T-cell (primary cell): ENCODE results near the gene PEX6. TPM values are rescaled to one million over a fixed set of nuclear protein-coding genes. Genes with fewer than 3 reads are reported as not detected.

Experiments used
- ATAC-seq, 4 experiments: fragments of 200-7000 bp in 3 of 4; fragments of 150-1000 bp in 1 of 4; cut with Tn5 transposase; replicated peaks in 1 of 4; 1 replicate in 3 of 4; 2 replicates in 1 of 4; pipeline ENCODE4 v1.10.0; 2021; ENCODE audit warnings: moderate library complexity in 3 of 4, mild to moderate bottlenecking in 2 of 4, moderate number of reproducible peaks in 1 of 4
- CTCF ChIA-PET, 2 donors: fragments of 300-600 bp; sonication (Branson Sonifier 250); formaldehyde crosslinking; loops; one replicate each; lab custom pipeline; 2022; ENCODE audit warnings: antibody characterized with exemption in 2 of 2; lab: Charles Lee
- POLR2A ChIA-PET, 2 donors: fragments of 300-600 bp; sonication (Branson Sonifier 250); formaldehyde crosslinking; loops; one replicate each; lab custom pipeline; 2022; ENCODE audit warnings: antibody characterized with exemption in 2 of 2; lab: Charles Lee
- DNase-seq, 35 experiments: peaks; one replicate each; pipeline versions ENCODE4 v3.0.0 to v3.0.0-alpha.2; 2013 to 2023
- H3K27ac ChIP-seq: one replicate; pipeline ENCODE4 v1.5.1; 2013; ENCODE audit warnings: low read length
- H3K27me3 ChIP-seq, 2 experiments: replicated peaks in 1 of 2; 1 replicate in 1 of 2; 2 replicates in 1 of 2; pipeline versions ENCODE4 v1.6.1 to v1.7.0; 2013; ENCODE audit warnings: low read length in 1 of 2, mixed read lengths in 1 of 2; ENCODE audit not compliant: control insufficient read depth in 2 of 2, insufficient read depth in 2 of 2; ENCODE audit errors: extremely low read depth in 1 of 2
- H3K36me3 ChIP-seq, 2 donors: 1 replicate in 1 of 2; 2 replicates in 1 of 2; pipeline versions ENCODE4 v1.6.1 to v1.7.0; 2013; ENCODE audit warnings: low read length in 1 of 2; ENCODE audit not compliant: control insufficient read depth in 2 of 2, insufficient read depth in 1 of 2; ENCODE audit errors: extremely low read depth in 1 of 2
- H3K4me1 ChIP-seq, 2 experiments: 1 replicate in 1 of 2; 2 replicates in 1 of 2; pipeline versions ENCODE4 v1.6.1 to v1.7.0; 2013; ENCODE audit warnings: low read length in 2 of 2, mixed read lengths in 1 of 2; ENCODE audit not compliant: insufficient read depth in 2 of 2, control insufficient read depth in 1 of 2; ENCODE audit errors: extremely low read depth in 1 of 2
- H3K4me3 ChIP-seq, 2 donors: 1 replicate in 1 of 2; 2 replicates in 1 of 2; pipeline versions ENCODE4 v1.5.1 to v1.7.0; 2013; ENCODE audit warnings: mild to moderate bottlenecking in 2 of 2, low read length in 1 of 2, moderate library complexity in 1 of 2; ENCODE audit not compliant: control insufficient read depth in 1 of 2; ENCODE audit errors: extremely low read depth in 1 of 2
- H3K9me3 ChIP-seq: 2 replicates; pipeline ENCODE4 v1.7.0; 2013
- H3K27ac Mint-ChIP-seq, 2 donors: one replicate each; pipeline ENCODE4 v1.8.0; 2020 to 2021; ENCODE audit warnings: mild to moderate bottlenecking in 2 of 2, mixed read lengths in 2 of 2
- H3K27me3 Mint-ChIP-seq, 2 donors: one replicate each; pipeline ENCODE4 v1.8.0; 2021 to 2022; ENCODE audit warnings: mixed read lengths in 2 of 2
- H3K36me3 Mint-ChIP-seq: one replicate; pipeline ENCODE4 v1.8.0; 2021; ENCODE audit warnings: mixed read lengths
- H3K4me1 Mint-ChIP-seq, 3 donors: one replicate each; pipeline ENCODE4 v1.8.0; 2020 to 2022; ENCODE audit warnings: mixed read lengths in 3 of 3, mild to moderate bottlenecking in 1 of 3
- H3K4me3 Mint-ChIP-seq, 3 donors: one replicate each; pipeline ENCODE4 v1.8.0; 2020 to 2022; ENCODE audit warnings: mild to moderate bottlenecking in 3 of 3, mixed read lengths in 3 of 3, moderate library complexity in 3 of 3
- H3K9me3 Mint-ChIP-seq, 3 donors: one replicate each; pipeline ENCODE4 v1.8.0; 2020 to 2022; ENCODE audit warnings: mixed read lengths in 3 of 3
- WGBS: methylation state at CpG from one replicate; pipeline ENCODE4 v1.1.5; 2013; ENCODE audit warnings: missing lambda C conversion rate; ENCODE audit not compliant: insufficient coverage; 5-methylcytosine and 5-hydroxymethylcytosine counted together
- total RNA-seq, 35 experiments: library from RNA in 6 of 35; stranded (reverse) in 6 of 35; fragments of 120-200 nt in 1 of 35; gene quantifications; one replicate each; pipeline versions ENCODE4 v1.2.1 to v1.2.4 and lab custom pipeline; 2013 to 2026

PEX6 gene
- total RNA-seq, 5 donors from 2014 or later (not counting 1 experiment from before 2014, with no cell fraction given) = 20.5 to 30.5 (median 27.4) TPM

DNA sequence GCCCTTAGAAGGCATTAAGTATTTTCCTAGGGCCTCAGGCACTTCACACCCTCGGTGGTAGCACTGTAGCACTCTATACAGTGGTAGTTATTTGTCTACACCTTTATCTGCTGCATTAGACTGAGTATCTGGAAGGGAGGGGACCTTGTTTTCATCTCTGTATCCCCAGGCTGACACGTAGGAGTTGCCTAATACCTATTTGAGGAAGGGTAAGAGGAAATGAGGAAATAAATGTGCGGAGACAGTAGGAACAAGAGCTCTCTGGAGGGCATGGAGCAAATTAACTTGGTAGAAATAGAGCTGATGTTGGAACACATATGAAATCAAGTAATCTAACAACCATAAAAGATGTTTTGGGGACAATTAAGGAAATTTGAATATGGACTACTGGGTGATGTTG is 45.8 kb downstream of the PEX6 start:
- Mint-ChIP-seq H3K27ac (peak overlapping the region; percentile 82 to 87), H3K9me3 (no peaks in the 10 kb centered on the region), H3K4me1 (peaks cover 57 to 74% (median 61%) of the 10 kb centered on the region in 3 donors), H3K36me3 (peaks cover 37% of the 10 kb centered on the region), H3K4me3 (peak overlapping the region; percentile 11 to 86 (median 47)), H3K27me3 (no peaks in the 10 kb centered on the region)
- Histone ChIP-seq H3K9me3 (no peaks in the 10 kb centered on the region), H3K4me1 (peaks cover 13 to 51% of the 10 kb centered on the region in 2 experiments), H3K4me3 (no peak overlapping the region), H3K36me3 (peaks cover 17 to 49% of the 10 kb centered on the region in 2 donors), H3K27ac (no peak overlapping the region), H3K27me3 (no peaks in the 10 kb centered on the region)
- ATAC-seq (no peak), DNase-seq (no peak)
- ChIA-PET POLR2A (interaction anchor here in 1 of 2 donors (0.5 kb wide), 1 partner anchor 273 kb away, joined by 3 read pairs; no protein-coding TSS in a partner anchor), CTCF (no interaction called here)
- WGBS = 27% methylated on average over 2 of the region's 3 CpGs

DNA sequence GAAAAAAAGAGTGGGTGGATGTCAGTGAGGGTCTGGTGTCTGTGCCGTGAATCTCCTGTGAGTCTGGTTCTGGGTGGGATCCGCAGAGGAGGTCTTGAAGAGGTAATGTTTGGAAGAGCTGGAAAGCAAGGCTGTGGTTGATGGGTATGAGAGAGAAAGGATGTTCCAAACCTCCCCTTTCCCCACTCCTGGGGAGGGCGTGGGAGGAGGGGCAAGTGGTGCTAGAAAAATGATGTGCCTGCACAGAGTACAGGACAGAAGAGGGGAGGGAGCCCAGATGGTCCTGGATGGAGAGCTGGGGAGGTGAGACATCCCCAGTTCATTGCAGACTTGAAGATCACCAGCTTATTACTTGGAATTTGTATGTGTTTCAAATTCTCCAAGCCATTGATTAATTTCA is 46.6 kb downstream of the PEX6 start:
- ATAC-seq (no peak), DNase-seq (no peak)
- Mint-ChIP-seq H3K9me3 (no peaks in the 10 kb centered on the region), H3K36me3 (peaks cover 32% of the 10 kb centered on the region), H3K27ac (peak overlapping the region; percentile 82 to 87), H3K4me3 (peak overlapping the region; percentile 64 to 86 (median 72)), H3K27me3 (no peaks in the 10 kb centered on the region), H3K4me1 (peaks cover 51 to 72% (median 58%) of the 10 kb centered on the region in 3 donors)
- peak overlapping the region; percentile 40 for H3K27ac ChIP-seq
- peaks cover 14 to 57% of the 10 kb centered on the region in 2 experiments for H3K4me1 ChIP-seq
- ChIA-PET POLR2A (no interaction called here), CTCF (interaction anchor here in 1 of 2 donors (0.6 kb wide), 1 partner anchor 34 kb away, joined by 3 read pairs; no protein-coding TSS in a partner anchor)
- H3K4me3 ChIP-seq = no peak overlapping the region
- H3K36me3 ChIP-seq = peaks cover 11 to 41% of the 10 kb centered on the region in 2 donors
- WGBS = 40% methylated on average over 1 of the region's 3 CpGs
- H3K27me3 ChIP-seq = no peaks in the 10 kb centered on the region
- H3K9me3 ChIP-seq = no peaks in the 10 kb centered on the region

DNA sequence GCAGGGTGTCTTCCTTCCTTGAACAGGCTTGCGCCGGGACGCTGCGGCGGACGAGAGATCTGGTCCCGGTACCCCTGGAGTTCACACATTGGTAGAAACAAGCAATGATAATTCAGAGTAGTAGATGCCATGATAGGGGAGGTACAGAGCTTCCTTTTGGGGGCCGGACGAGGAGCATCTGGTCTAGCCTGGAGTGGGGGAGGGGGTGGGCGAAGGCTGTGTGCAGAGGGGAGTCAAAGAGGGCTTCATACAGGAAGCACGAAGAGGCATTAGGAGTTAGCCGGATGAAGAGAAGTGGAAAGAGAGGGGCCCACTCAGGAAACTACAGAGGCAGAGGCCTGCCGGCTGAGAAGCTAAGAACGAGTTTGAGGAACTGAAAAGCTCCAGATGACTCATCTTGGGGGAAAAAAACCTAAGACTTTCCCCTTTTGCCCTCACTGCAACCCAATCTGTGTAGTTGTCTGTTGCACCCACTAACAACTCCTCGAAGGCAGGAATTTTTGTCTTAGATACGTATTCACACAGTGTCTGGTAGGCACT is 49.1 kb downstream of the PEX6 start:
- Mint-ChIP-seq H3K36me3 (peaks cover 17% of the 10 kb centered on the region), H3K4me1 (peaks cover 45 to 57% (median 51%) of the 10 kb centered on the region in 3 donors), H3K4me3 (peak overlapping the region; percentile 86 to 99 (median 96)), H3K27ac (peak overlapping the region; percentile 98 to 99), H3K9me3 (no peaks in the 10 kb centered on the region), H3K27me3 (no peaks in the 10 kb centered on the region)
- Histone ChIP-seq H3K27me3 (no peaks in the 10 kb centered on the region), H3K27ac (peak overlapping the region; percentile 94), H3K36me3 (peaks cover 0 to 16% of the 10 kb centered on the region in 2 donors), H3K4me3 (peak overlapping the region; percentile 77 to 84), H3K4me1 (peaks cover 16 to 57% of the 10 kb centered on the region in 2 experiments), H3K9me3 (no peaks in the 10 kb centered on the region)
- 0% methylated on average over 4 of the region's 16 CpGs for WGBS
- ATAC-seq = peak; percentile 16 to 26 (median 22)
- DNase-seq = peak in 14 of 35 experiments; percentile 21 to 78 (median 34)
- CTCF ChIA-PET = interaction anchor here (0.6 to 2.2 kb wide), 10 partner anchors 29 to 946 kb away, joined by 3 to 22 read pairs (median 3); partner anchors contain the start of genes KLHDC3 (in 1 of the 2), MEA1 (in 1 of the 2), PPP2R5D (in 1 of the 2) and RPL7L1 (in 1 of the 2)
- POLR2A ChIA-PET = interaction anchor here (0.6 to 2.4 kb wide), 15 partner anchors 29 to 1457 kb away, joined by 3 to 25 read pairs (median 4); partner anchors contain the start of genes KLHDC3 (in 2 of the 2), PPP2R5D (in 2 of the 2), HSP90AB1 (in 1 of the 2) and KLC4 (in 1 of the 2)

DNA sequence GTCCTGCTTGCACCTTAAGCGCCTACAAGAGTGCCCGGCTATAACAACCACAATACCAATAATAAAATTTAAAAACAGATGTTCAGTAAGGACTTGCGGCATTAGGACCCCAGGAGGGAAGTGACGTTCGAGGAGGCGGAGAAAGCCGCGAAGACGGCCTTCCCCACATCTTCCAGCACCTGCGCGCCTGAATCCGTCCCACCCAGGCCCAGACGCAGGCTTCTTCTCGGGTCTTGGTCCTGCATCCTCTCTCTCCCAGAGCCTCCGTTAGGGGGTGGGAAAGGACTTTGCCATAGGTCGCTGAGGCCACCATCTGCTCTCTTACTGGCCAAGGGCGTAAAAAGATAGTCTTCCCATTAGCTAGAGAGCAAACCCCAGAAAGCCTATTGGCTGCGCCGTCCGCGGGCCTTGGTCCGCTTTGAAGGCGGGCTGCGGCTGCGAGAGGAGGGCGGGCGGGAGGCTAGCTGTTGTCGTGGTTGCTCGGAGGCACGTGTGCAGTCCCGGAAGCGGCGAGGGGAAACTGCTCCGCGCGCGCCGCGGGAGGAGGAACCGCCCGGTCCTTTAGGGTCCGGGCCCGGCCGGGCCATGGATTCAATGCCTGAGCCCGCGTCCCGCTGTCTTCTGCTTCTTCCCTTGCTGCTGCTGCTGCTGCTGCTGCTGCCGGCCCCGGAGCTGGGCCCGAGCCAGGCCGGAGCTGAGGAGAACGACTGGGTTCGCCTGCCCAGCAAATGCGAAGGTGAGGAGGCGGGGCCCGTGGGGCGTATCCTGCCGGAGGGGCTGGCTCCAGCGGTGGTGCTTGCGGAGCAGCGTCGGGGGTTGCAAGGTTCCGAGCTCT is 49.8 kb downstream of the PEX6 start, which contains the start of gene CNPY3:
CNPY3 (plus strand) TSS at position 495 of the 835 bp plus-strand sequence; CDS start at position 586, 91 bp downstream.
- H3K36me3 ChIP-seq = peaks cover 0 to 9% of the 10 kb centered on the region in 2 donors

DNA sequence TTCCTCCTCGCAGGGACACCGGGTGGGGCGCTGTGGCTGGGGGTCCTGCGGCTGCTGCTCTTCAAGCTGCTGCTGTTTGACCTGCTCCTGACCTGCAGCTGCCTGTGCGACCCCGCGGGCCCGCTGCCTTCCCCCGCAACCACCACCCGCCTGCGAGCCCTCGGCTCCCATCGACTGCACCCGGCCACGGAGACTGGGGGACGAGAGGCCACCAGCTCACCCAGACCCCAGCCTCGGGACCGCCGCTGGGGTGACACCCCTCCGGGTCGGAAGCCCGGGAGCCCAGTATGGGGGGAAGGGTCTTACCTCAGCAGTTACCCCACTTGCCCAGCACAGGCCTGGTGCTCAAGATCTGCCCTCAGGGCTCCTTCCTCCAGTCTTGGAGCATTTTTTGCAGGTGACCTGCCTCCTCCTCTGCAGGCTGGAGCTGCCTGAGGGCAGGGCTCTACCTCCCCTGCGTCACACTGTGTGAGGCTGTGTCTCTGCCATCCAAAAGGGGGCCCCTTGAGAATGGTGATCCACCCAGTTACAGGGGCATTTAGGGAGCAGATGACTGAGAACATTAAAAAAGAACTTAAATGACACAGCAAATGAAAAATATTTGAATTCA is 53.6 kb downstream of the PEX6 start:
- Mint-ChIP-seq H3K4me1 (peaks cover 10 to 15% (median 14%) of the 10 kb centered on the region in 3 donors), H3K27me3 (no peaks in the 10 kb centered on the region), H3K4me3 (no peak overlapping the region), H3K36me3 (peaks cover 3% of the 10 kb centered on the region), H3K9me3 (no peaks in the 10 kb centered on the region), H3K27ac (peak overlapping the region in 1 of 2 donors; percentile 13)
- ChIA-PET CTCF (interaction anchor here in 1 of 2 donors (0.6 kb wide), 2 partner anchors 15 to 50 kb away, joined by 3 to 4 read pairs; no protein-coding TSS in a partner anchor), POLR2A (no interaction called here)
- Histone ChIP-seq H3K9me3 (no peaks in the 10 kb centered on the region), H3K27me3 (no peaks in the 10 kb centered on the region), H3K4me1 (peaks cover 4 to 17% of the 10 kb centered on the region in 2 experiments), H3K27ac (no peak overlapping the region), H3K4me3 (no peak overlapping the region), H3K36me3 (no peaks in the 10 kb centered on the region)
- WGBS = 96% methylated on average over 19 of the region's 23 CpGs
- no peak for DNase-seq
- ATAC-seq = no peak

More for the DNA sequence above, 49.8 kb downstream of the PEX6 start, which contains the start of gene CNPY3:
- DNase-seq (peak; percentile 85 to 98 (median 93)), ATAC-seq (peak; percentile 85 to 87 (median 86))
- Mint-ChIP-seq H3K9me3 (no peaks in the 10 kb centered on the region), H3K27me3 (no peaks in the 10 kb centered on the region), H3K36me3 (peaks cover 17% of the 10 kb centered on the region), H3K4me3 (peak within 1 kb of the TSS; percentile 86 to 99 (median 96)), H3K4me1 (peaks cover 42 to 51% (median 51%) of the 10 kb centered on the region in 3 donors), H3K27ac (peak within 1 kb of the TSS; percentile 98 to 99)
- CTCF ChIA-PET = interaction anchor here (0.5 to 2.2 kb wide), 14 partner anchors 28 to 945 kb away, joined by 3 to 22 read pairs (median 3); partner anchors contain the start of genes KLHDC3 (in 1 of the 2), MEA1 (in 1 of the 2), PPP2R5D (in 1 of the 2) and RPL7L1 (in 1 of the 2)
- Histone ChIP-seq H3K4me3 (peak within 1 kb of the TSS; percentile 77 to 84), H3K27me3 (no peaks in the 10 kb centered on the region), H3K27ac (peak within 1 kb of the TSS; percentile 94), H3K9me3 (no peaks in the 10 kb centered on the region), H3K4me1 (peaks cover 16 to 53% of the 10 kb centered on the region in 2 experiments)
- under 1% methylated on average over 47 of the region's 63 CpGs for WGBS
- POLR2A ChIA-PET = interaction anchor here (0.6 to 2.4 kb wide), 21 partner anchors 29 to 1458 kb away, joined by 3 to 25 read pairs (median 4); partner anchors contain the start of genes KLHDC3 (in 2 of the 2), PPP2R5D (in 2 of the 2), HSP90AB1 (in 1 of the 2) and KLC4 (in 1 of the 2)
